Measurements from ENCODE around the gene CEBPB. TPM values are rescaled to one million over a fixed set of nuclear protein-coding genes. Genes with fewer than 3 reads are reported as not detected.

The CEBPB gene
- total RNA-seq, 1 donor, result 38.1 TPM

DNA sequence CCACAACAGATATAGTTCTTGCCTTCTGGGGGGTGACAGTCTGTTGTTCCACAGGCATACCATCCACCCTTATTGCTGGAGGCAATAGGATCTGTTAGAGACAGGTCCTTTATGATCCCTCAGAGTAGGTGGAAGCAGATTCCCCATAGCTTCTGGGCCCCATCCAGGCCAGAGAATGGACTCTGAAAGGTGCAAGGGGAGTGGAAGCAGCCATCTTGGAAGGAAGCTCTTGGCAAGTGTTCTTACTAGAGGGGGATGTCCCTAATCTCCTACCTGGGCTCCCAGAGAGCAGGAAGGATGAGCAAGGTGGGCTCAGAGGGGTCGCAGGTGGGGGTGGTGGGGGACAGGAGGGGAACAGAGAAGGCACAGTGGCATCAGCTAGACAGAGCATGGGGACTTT is 33.4 kb downstream of the CEBPB start:
- no peak overlapping the region for H3K4me3 ChIP-seq (ENCODE audit: low read depth, low read length)
- TF ChIP-seq CTCF (IDR thresholded peaks at IDR 0.05; ENCODE audit: insufficient read depth, low read length), result no peak
- no peak for DNase-seq (ENCODE audit: low read depth)

DNA sequence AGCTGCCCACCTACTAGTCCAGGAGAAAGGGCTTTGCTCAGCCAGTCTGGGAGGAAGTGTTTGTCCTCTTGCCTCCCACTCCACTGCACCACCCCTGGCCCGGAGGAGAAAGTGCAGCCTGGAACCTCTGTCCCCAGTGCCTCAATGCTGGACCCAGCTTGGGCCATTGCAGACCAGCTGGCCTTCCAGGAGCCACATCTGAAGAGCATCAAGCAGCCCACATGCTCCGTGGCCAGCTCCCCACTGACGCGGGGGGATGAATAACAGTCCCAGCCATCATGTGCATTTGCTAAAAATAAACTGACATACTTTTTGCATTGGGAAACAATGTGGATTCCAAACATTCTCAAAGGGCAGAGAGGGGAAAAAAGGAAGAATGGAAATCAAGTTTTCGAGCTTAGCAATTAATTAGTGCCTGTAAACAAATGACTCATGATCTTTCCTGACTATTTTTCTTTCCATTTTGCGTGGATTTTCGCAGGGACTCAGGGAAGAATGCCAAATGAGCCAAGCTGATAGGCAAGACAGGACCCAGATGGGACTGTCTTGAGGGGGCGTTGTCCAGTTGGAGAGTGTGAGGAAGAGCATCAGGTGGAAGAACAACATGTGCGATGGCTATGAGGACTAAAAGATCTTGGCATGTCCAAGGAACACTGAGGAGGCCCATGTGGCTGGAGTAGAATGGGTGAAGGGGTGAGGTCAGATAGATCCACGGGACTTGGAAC is 34.1 kb downstream of the CEBPB start:
- peak; percentile 56 for TF ChIP-seq CTCF (IDR thresholded peaks at IDR 0.05; ENCODE audit: insufficient read depth, low read length)
- peak; percentile 98 for DNase-seq (ENCODE audit: low read depth)
- H3K4me3 ChIP-seq (ENCODE audit: low read depth, low read length), result no peak overlapping the region

- DNase-seq (ENCODE audit: low read depth), result peak; percentile 65
- H3K4me3 ChIP-seq (ENCODE audit: low read depth, low read length), result no peak overlapping the region
- no peak for TF ChIP-seq CTCF (IDR thresholded peaks at IDR 0.05; ENCODE audit: insufficient read depth, low read length)
These were observed 35.7 kb downstream of the CEBPB start for GRCh38 chr20:50226093-50226974.

DNA sequence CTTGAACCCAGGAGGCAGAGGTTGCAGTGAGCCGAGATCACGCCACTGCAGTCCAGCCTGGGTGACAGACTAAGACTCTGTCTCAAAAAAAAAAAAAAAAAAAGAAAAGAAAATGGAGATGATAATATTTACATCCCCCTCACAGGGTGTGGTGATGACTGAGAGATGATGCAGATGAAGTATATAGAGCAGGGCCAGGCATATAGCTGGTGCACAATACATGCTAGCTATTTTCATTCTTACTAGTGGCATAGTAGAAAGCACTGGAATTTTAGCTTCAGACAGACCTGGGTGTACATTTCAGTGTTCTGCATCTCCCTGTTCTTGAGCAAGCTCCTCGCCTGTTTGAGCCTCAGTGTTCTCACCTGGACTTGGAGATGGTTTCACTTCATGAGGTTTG is 36.9 kb downstream of the CEBPB start:
- no peak for DNase-seq (ENCODE audit: low read depth)
- no peak overlapping the region for H3K4me3 ChIP-seq (ENCODE audit: low read depth, low read length)
- no peak for TF ChIP-seq CTCF (IDR thresholded peaks at IDR 0.05; ENCODE audit: insufficient read depth, low read length)

GRCh38 chr20:50229156-50229607 is 38.6 kb downstream of the CEBPB start:
- TF ChIP-seq CTCF (IDR thresholded peaks at IDR 0.05; ENCODE audit: insufficient read depth, low read length), result no peak
- DNase-seq (ENCODE audit: low read depth), result no peak
- H3K4me3 ChIP-seq (ENCODE audit: low read depth, low read length), result no peak overlapping the region

DNA sequence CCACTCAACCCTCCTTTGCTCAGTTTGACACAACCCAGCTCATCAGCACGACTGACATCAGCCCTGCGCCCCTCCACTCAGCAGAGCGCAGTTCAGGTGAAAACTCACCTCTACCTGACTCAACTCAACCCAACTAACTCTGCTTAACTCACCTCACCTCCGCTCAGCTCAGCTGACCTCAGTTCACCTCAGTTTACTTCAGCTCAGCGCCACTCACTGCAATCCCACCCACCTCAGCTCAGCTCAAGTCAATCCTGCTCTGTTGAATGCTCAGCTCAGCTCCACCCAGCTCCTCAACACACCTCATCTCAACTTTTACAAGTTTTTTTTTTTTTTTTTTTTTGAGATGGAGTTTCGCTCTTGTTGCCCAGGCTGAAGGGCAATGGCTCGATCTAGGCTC is 39.6 kb downstream of the CEBPB start:
- DNase-seq (ENCODE audit: low read depth), result no peak
- no peak for TF ChIP-seq CTCF (IDR thresholded peaks at IDR 0.05; ENCODE audit: insufficient read depth, low read length)
- no peak overlapping the region for H3K4me3 ChIP-seq (ENCODE audit: low read depth, low read length)
